OCI-LY3 (cell line): Measurements from ENCODE around the gene JADE1.

Experiments used
- EZH2phosphoT487 ChIP-seq: fragments of 200-600 bp; shearing (Covaris generic); IDR thresholded peaks from 2 replicates; pipeline ENCODE4 v1.6.1; 2018; ENCODE audit warnings: antibody characterized with exemption, mixed run types, low read depth
- TF ChIP-seq, protein P1 (sequence below): fragments of 200-600, 300-600 bp; sonication (generic); IDR thresholded peaks from 2 replicates; pipeline ENCODE4 v1.5.1; 2014; ENCODE audit warnings: antibody characterized with exemption, low read length, low read depth

- TF ChIP-seq, protein P1, sequence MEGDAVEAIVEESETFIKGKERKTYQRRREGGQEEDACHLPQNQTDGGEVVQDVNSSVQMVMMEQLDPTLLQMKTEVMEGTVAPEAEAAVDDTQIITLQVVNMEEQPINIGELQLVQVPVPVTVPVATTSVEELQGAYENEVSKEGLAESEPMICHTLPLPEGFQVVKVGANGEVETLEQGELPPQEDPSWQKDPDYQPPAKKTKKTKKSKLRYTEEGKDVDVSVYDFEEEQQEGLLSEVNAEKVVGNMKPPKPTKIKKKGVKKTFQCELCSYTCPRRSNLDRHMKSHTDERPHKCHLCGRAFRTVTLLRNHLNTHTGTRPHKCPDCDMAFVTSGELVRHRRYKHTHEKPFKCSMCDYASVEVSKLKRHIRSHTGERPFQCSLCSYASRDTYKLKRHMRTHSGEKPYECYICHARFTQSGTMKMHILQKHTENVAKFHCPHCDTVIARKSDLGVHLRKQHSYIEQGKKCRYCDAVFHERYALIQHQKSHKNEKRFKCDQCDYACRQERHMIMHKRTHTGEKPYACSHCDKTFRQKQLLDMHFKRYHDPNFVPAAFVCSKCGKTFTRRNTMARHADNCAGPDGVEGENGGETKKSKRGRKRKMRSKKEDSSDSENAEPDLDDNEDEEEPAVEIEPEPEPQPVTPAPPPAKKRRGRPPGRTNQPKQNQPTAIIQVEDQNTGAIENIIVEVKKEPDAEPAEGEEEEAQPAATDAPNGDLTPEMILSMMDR: no peak
- no peak for TF ChIP-seq EZH2phosphoT487
Observed at GRCh38 chr4:128811571-128812441, 2.3 kb downstream of the JADE1 start.
